Measurements from ENCODE around the gene HLCS.
A peak's percentile ranks its signal among the peaks of the same experiment; 100 is the strongest.

The HLCS gene

DNA sequence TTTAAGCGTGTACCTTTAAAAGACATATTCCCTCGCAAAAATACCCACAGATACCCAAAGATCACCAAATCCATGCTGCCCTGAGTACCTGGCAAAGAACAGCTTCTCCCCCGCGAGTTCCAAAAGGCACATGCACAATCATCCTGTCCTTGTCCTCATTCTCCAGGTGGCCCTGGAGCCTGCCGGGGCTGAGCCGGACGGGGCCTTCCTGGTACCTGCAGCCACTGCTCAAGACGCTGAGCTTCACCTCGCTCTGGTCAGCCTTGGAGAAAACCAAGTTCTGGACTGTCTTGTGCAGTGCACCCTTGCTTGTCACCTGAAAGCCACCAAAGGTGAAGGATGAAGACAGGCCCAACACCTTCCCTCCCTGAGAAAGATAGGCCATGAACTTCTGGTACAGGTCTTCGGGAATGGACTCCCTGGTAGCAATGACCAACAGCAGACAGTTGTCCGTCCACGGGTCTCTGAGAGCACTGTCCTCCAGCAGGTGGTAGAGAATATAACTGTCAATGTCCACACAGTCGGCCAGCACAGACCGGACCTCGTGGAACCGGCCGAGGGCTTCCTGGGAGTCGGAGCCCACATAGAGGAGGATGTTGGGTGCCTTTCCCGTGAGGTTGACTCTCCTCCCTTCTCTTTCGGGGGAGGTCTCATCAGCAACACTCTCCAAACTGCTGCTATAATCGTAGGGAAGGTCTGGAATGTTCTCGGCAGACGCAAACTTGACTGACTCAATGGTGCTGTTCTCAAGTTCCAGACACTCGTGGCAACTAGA lies 29.9 kb downstream of the HLCS start:
- H2AFZ ChIP-seq (ENCODE audit: low read depth): no peak overlapping the region
- H3K27ac ChIP-seq: no peak overlapping the region
- no peaks in the 10 kb centered on the region for H3K4me1 ChIP-seq (ENCODE audit: low read depth, poor library complexity, severe bottlenecking)
- H4K20me1 ChIP-seq (ENCODE audit: insufficient read depth): no peaks in the 10 kb centered on the region
- H3K9ac ChIP-seq: no peak overlapping the region
- no peaks in the 10 kb centered on the region for H3K36me3 ChIP-seq (ENCODE audit: insufficient read depth)
- TF ChIP-seq CTCF (conservative IDR thresholded peaks at IDR 0.05; ENCODE audit: low read depth, low read length): no peak
- no peaks in the 10 kb centered on the region for H3K79me2 ChIP-seq (ENCODE audit: insufficient read depth, low read depth)
- H3K4me2 ChIP-seq: no peak overlapping the region
- H3K4me3 ChIP-seq (IDR thresholded peaks at IDR 0.05; ENCODE audit: insufficient read depth, low read depth, low read length): no peak overlapping the region
- H3K27me3 ChIP-seq (ENCODE audit: insufficient read depth, low read depth): no peaks in the 10 kb centered on the region

- no peak overlapping the region for H3K9ac ChIP-seq
- TF ChIP-seq CTCF (conservative IDR thresholded peaks at IDR 0.05; ENCODE audit: low read depth, low read length): no peak
- H3K27me3 ChIP-seq (ENCODE audit: insufficient read depth, low read depth): no peaks in the 10 kb centered on the region
- H3K4me1 ChIP-seq (ENCODE audit: low read depth, poor library complexity, severe bottlenecking): peaks cover 4% of the 10 kb centered on the region
- no peaks in the 10 kb centered on the region for H3K36me3 ChIP-seq (ENCODE audit: insufficient read depth)
- H2AFZ ChIP-seq (ENCODE audit: low read depth): no peak overlapping the region
- no peak overlapping the region for H3K27ac ChIP-seq
- H3K4me3 ChIP-seq (IDR thresholded peaks at IDR 0.05; ENCODE audit: insufficient read depth, low read depth, low read length): no peak overlapping the region
- no peaks in the 10 kb centered on the region for H4K20me1 ChIP-seq (ENCODE audit: insufficient read depth)
- H3K79me2 ChIP-seq (ENCODE audit: insufficient read depth, low read depth): no peaks in the 10 kb centered on the region
- no peak overlapping the region for H3K4me2 ChIP-seq
Observed at GRCh38 chr21:36934864-36935420, 31.5 kb downstream of the HLCS start.

DNA sequence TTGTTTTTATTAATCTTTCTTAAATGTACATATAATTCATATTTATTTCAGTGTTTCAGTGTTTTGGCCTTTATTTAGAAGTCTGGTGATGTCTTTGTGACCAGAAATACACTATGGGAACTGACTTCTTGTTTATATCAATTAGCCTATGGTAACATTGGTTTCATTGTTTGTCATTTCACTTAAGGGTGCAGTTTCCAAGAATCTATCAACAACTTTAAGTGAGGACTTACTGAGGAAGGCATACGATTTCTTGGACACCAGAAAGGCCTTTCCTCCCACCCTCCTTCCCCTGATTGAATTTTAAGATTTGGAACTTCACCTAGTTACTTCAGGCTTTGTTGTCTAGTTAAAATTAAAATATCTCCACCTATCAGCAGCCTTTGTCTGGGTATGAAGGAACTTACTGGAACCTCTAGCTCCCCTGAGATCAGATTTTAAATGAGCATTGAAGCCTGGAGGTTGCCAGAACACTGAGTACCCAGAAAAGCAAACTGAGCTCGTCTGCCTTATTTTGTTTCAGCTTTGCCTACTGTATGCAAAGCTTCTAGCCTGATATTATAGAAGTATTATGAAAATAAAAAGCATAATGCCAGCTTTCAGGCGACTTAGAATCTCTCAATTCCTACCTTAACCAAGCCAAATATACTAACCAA lies 34.2 kb downstream of the HLCS start:
- Histone ChIP-seq H3K27ac (no peak overlapping the region), H3K27me3 (ENCODE audit: insufficient read depth, low read depth) (no peaks in the 10 kb centered on the region), H3K79me2 (ENCODE audit: insufficient read depth, low read depth) (no peaks in the 10 kb centered on the region), H3K9ac (no peak overlapping the region), H3K4me1 (ENCODE audit: low read depth, poor library complexity, severe bottlenecking) (peaks cover 20% of the 10 kb centered on the region), H3K4me3 (IDR thresholded peaks at IDR 0.05; ENCODE audit: insufficient read depth, low read depth, low read length) (no peak overlapping the region), H2AFZ (ENCODE audit: low read depth) (no peak overlapping the region), H4K20me1 (ENCODE audit: insufficient read depth) (no peaks in the 10 kb centered on the region), H3K36me3 (ENCODE audit: insufficient read depth) (no peaks in the 10 kb centered on the region; the same call in 1 of the 2 replicates), H3K4me2 (no peak overlapping the region)
- TF ChIP-seq CTCF (conservative IDR thresholded peaks at IDR 0.05; ENCODE audit: low read depth, low read length): no peak

DNA sequence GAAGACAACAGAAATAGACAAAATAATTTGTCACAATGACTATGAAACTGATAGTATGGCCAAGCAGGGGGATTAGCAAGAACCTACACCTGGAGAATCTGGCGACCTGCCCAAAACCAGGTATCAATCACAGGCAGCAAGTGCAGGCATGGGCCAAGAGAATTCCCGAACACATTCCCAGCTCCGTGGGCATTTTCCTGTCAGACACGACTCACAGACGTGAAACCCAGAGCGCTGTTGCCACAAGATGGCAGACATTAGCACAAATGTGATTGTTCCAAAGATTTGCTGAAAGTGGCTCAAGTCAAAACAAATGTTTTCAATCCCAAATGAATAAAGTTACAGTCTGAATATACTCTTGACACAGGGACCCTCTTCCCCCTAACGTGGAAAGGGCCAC lies 36.8 kb downstream of the HLCS start:
- H3K4me3 ChIP-seq (IDR thresholded peaks at IDR 0.05; ENCODE audit: insufficient read depth, low read depth, low read length): no peak overlapping the region
- H4K20me1 ChIP-seq (ENCODE audit: insufficient read depth): no peaks in the 10 kb centered on the region
- H3K27me3 ChIP-seq (ENCODE audit: insufficient read depth, low read depth): no peaks in the 10 kb centered on the region
- H3K36me3 ChIP-seq (ENCODE audit: insufficient read depth): no peaks in the 10 kb centered on the region; the same call in 1 of the 2 replicates
- no peak overlapping the region for H2AFZ ChIP-seq (ENCODE audit: low read depth)
- peaks cover 20% of the 10 kb centered on the region for H3K4me1 ChIP-seq (ENCODE audit: low read depth, poor library complexity, severe bottlenecking)
- no peak; the same call in 1 of the 2 replicates for TF ChIP-seq CTCF (conservative IDR thresholded peaks at IDR 0.05; ENCODE audit: low read depth, low read length)
- no peak overlapping the region for H3K9ac ChIP-seq
- no peak overlapping the region for H3K27ac ChIP-seq
- H3K79me2 ChIP-seq (ENCODE audit: insufficient read depth, low read depth): no peaks in the 10 kb centered on the region
- peak overlapping the region; percentile 14; the same call in 1 of the 2 replicates for H3K4me2 ChIP-seq
